Activated CD4-positive, alpha-beta T cell treated with anti-CD3 and anti-CD28 coated beads, Interleukin-2, amount 10 ng/mL, durations not matched to agents 24 days and 14 days (primary cell): ENCODE measurements around the gene FXYD6. TPM values are rescaled to one million over a fixed set of nuclear protein-coding genes. Genes with fewer than 3 reads are reported as not detected.

Experiments used
- DNase-seq: peaks from one replicate; pipeline ENCODE4 v3.0.0; 2022
- H3K27ac Mint-ChIP-seq: one replicate; pipeline ENCODE4 v1.8.0; 2022; ENCODE audit warnings: mild to moderate bottlenecking, mixed read lengths
- H3K27me3 Mint-ChIP-seq: one replicate; pipeline ENCODE4 v1.8.0; 2022; ENCODE audit warnings: mixed read lengths
- H3K36me3 Mint-ChIP-seq: one replicate; pipeline ENCODE4 v1.8.0; 2022; ENCODE audit warnings: low read depth, mild to moderate bottlenecking, mixed read lengths
- H3K4me1 Mint-ChIP-seq: one replicate; pipeline ENCODE4 v1.8.0; 2021; ENCODE audit warnings: mixed read lengths
- H3K4me3 Mint-ChIP-seq: one replicate; pipeline ENCODE4 v1.8.0; 2022; ENCODE audit warnings: mild to moderate bottlenecking, moderate library complexity, mixed read lengths
- H3K9me3 Mint-ChIP-seq: one replicate; pipeline ENCODE4 v1.8.0; 2021; ENCODE audit warnings: mixed read lengths
- intact Hi-C: fragments of 100-400 bp; cut with micrococcal nuclease; formaldehyde crosslinking; loops from one replicate; pipeline ENCODE4 v1.15.1; 2023
- total RNA-seq: library from RNA; stranded (reverse); gene quantifications from 2 replicates; pipeline ENCODE4 v1.2.3, GENCODE V29; 2022

Gene FXYD6
- total RNA-seq, 1 donor from 2014 or later = not detected

DNA sequence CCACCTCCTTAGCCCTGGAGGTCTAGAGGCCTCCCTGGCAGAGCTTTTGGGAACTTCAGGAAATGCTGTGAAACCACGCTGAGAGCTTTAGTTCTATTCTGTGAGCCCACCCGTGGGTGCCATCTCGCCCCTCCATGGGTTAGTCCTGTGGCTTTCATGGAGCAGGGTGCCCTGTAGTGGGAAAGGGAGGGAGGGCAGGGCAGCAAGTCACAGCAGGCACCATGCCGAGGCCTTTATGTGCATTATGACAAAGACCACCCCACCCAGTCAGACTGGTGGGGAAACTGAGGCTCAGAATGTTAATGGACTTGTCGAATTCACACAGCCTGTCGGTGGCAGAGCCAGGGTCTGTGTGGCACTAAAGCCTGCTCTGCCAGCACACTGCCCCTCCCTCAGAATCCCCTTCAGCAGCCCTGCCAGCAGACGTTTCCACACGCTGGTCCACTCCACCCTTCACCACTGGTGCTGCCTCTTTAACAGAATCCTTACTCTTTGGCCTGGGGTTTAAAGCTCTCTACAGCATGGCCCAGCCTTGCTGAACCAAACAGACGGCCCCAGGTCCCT is 39.3 kb upstream of the FXYD6 start:
- no peak for DNase-seq
- Mint-ChIP-seq H3K4me3 (no peak overlapping the region), H3K36me3 (no peaks in the 10 kb centered on the region), H3K27ac (no peak overlapping the region), H3K9me3 (no peaks in the 10 kb centered on the region), H3K4me1 (peaks cover 10% of the 10 kb centered on the region), H3K27me3 (no peaks in the 10 kb centered on the region)
- intact Hi-C loops = loop anchor here (2.0 kb wide), 1 partner anchor 15 kb away; no protein-coding TSS in a partner anchor

DNA sequence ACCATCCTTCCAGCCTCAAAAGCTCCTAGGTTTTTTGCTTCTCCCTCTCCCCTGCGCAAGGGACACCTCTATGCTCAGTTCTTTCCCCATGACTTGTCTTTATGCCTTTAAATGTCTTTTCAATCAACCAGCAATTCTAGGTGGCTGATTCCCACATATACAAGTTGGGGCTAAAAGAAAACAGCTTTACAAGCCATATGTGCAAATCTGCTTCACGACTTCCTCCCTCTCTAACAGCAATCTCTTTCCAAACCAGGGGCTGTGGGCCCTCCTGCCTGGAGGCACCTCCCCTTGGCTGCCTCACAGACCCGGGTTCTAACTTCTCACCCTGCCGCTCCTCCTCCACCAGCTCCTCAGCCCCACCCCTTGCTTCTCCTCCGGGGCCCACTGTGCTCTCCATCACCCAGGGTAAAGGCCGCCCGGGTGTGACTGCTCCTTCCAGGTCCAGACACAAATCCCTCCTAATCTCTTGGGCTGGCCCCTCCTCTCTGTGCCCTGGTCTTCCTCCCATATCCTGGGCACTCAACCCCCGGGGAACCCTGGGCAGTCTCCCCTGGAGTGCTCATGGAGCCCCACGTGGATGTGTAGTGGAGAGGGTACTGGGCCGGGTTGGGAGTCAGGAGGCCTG is 38.6 kb upstream of the FXYD6 start:
- H3K4me3 Mint-ChIP-seq = no peak overlapping the region
- H3K9me3 Mint-ChIP-seq = no peaks in the 10 kb centered on the region
- intact Hi-C loops = loop anchor here (2.0 kb wide), 1 partner anchor 16 kb away; no protein-coding TSS in a partner anchor
- H3K4me1 Mint-ChIP-seq = peaks cover 9% of the 10 kb centered on the region
- no peak for DNase-seq
- no peaks in the 10 kb centered on the region for H3K36me3 Mint-ChIP-seq
- H3K27me3 Mint-ChIP-seq = no peaks in the 10 kb centered on the region
- no peak overlapping the region for H3K27ac Mint-ChIP-seq

DNA sequence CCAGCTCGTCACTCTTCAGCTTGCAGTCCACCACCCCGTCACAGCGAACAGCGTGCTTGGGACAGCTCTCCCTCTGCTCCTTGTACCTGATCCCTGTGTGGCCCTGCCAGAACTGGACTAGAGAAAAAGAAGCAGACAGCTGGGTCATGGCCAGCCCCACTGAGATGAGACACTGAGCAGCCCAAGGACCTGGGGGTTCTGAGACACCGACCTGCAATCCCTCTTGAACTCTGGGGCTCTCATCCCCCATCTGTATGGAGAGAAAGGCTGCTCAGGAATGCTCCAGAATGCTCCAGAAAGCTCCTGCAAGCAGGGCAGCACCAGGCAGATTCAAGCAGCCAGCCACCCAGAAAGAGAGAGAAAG is 37.9 kb upstream of the FXYD6 start:
- Mint-ChIP-seq H3K27me3 (no peaks in the 10 kb centered on the region), H3K36me3 (no peaks in the 10 kb centered on the region), H3K4me3 (no peak overlapping the region), H3K9me3 (no peaks in the 10 kb centered on the region), H3K27ac (no peak overlapping the region), H3K4me1 (peaks cover 4% of the 10 kb centered on the region)
- intact Hi-C loops = loop anchor here (2.0 kb wide), 1 partner anchor 16 kb away; no protein-coding TSS in a partner anchor
- no peak for DNase-seq

DNA sequence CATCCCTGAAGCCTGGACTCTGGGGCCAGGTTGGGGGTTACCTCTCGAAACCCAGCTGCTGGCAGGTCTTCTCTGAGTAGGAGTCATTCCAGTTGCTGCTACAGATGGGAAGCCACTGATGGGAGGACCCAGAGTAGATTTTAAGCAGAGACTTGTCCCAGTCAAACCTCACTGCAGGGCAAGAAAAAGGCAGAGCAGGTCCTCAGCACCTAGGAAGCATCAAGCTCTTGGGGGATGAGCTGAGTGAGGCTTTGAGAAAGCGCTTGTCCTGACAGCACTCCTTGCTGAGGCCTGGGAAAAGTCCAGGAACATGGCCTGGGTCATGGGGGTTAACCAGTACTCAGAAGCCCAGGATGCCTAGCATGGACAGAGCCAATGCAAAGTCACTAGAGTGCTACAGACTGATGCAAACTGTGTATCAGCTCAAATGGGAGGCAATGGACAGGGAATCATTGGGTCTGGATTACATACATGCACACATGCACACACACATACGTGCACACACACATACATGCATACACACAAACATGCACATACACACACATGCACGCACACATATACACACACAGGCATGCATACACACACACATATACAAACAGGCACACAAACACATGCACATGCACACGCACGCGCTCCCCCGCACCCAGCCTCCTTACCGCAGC is 37.4 kb upstream of the FXYD6 start:
- Mint-ChIP-seq H3K36me3 (no peaks in the 10 kb centered on the region), H3K4me1 (peaks cover 4% of the 10 kb centered on the region), H3K9me3 (no peaks in the 10 kb centered on the region), H3K4me3 (no peak overlapping the region), H3K27ac (no peak overlapping the region), H3K27me3 (no peaks in the 10 kb centered on the region)
- intact Hi-C loops = loop anchor here (2.0 kb wide), 1 partner anchor 17 kb away; no protein-coding TSS in a partner anchor
- no peak for DNase-seq

DNA sequence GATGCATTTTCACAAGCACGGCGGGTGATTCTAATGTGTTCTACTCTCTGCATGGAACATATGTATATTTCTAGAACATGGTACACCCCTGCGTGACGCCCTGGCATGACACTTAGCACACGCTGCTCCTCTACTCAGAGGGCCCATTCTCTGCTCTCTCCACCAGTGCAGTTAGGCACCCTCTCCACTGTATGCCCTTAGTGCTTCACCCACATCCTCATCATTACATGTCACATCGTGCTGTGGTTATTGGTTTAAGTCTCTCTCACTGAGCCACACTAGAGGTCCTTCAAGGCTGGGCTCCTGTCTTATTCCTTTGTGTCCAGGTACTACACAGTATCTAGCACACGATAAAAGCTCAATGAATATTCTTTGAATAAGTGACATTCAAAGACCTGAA is 36.0 kb upstream of the FXYD6 start:
- Mint-ChIP-seq H3K4me3 (no peak overlapping the region), H3K27me3 (no peaks in the 10 kb centered on the region), H3K4me1 (peaks cover 11% of the 10 kb centered on the region), H3K9me3 (no peaks in the 10 kb centered on the region), H3K36me3 (no peaks in the 10 kb centered on the region), H3K27ac (no peak overlapping the region)
- no peak for DNase-seq
- intact Hi-C loops = no loop called here

DNA sequence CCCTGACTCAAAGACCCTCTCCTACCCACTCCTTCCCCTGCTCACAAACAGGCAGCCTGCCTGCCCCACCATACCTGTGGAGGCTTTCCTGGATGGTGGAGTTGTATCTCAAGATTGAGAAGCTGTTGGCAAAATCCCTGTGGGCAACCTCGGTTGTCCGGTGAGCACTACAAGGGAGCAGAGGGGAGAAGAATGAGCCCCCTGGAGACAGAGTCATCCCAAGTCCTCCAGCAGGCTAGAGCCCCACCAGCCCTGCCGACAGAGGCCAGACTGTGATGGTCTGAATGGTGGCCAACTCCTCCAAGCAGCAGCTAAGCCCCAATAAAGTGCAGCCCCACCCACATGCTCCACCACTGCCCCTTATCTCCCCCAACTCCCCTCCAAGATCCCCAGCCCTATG is 35.2 kb upstream of the FXYD6 start:
- Mint-ChIP-seq H3K4me3 (no peak overlapping the region), H3K36me3 (no peaks in the 10 kb centered on the region), H3K9me3 (no peaks in the 10 kb centered on the region), H3K4me1 (peaks cover 17% of the 10 kb centered on the region), H3K27me3 (no peaks in the 10 kb centered on the region), H3K27ac (no peak overlapping the region)
- intact Hi-C loops = no loop called here
- no peak for DNase-seq

DNA sequence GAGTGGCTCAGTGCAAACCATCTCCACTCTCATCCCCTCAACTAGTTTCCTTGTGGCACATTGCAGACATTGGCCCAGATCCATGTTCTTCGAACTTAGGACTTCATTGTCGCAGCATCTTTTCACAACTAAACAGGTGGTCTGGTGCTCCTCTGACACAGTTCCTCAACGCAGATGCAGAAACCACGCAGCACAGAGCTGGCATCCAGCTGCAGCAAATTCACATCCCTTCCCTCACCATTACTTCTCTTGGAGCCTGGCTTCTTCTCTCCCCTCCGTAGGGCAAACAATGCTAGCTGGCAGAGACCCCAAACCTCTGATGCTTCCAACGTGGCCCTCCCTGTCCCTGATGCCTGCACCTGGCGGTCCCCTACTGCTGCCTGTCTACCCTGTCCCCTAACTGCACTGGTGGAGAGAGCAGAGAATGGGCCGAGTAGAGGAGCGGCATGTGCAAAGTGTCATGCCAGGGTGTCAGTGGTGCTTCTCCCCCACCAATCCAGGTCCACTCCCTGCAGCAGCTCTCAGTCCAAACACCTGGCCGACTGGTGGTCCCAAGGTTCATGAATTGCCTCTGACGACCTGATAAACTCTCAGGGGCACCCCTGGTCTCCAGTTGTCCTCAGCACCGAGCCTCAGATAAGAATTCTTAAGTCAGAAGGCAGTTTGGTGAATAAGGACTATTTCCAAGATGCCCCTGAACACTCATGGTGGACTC is 34.6 kb upstream of the FXYD6 start:
- H3K27ac Mint-ChIP-seq = no peak overlapping the region
- H3K4me1 Mint-ChIP-seq = peaks cover 18% of the 10 kb centered on the region
- no peak for DNase-seq
- no peaks in the 10 kb centered on the region for H3K36me3 Mint-ChIP-seq
- no peak overlapping the region for H3K4me3 Mint-ChIP-seq
- H3K9me3 Mint-ChIP-seq = no peaks in the 10 kb centered on the region
- H3K27me3 Mint-ChIP-seq = no peaks in the 10 kb centered on the region
- intact Hi-C loops = no loop called here

DNA sequence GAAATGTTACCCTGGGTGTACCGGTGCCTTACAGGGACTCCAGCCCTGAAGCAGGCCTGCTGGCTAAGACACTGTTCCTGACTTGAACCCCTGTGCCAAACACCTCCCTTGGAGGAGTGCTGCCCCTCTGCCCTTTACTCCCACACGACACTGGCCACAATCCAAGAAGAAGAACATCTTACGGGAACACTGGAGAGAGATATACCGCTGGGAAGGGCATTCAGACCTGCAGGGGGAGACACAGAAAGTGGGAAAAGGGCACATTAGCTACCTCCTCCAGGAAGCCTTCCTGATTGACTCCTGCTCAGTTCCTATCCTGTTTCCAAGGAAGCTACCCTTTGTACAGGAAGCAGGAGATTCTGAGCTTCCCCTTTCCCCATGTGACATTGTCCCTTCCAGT is 34.1 kb upstream of the FXYD6 start:
- Mint-ChIP-seq H3K4me3 (no peak overlapping the region), H3K4me1 (peaks cover 18% of the 10 kb centered on the region), H3K27ac (no peak overlapping the region), H3K9me3 (no peaks in the 10 kb centered on the region), H3K27me3 (no peaks in the 10 kb centered on the region), H3K36me3 (no peaks in the 10 kb centered on the region)
- DNase-seq = no peak
- intact Hi-C loops = no loop called here

DNA sequence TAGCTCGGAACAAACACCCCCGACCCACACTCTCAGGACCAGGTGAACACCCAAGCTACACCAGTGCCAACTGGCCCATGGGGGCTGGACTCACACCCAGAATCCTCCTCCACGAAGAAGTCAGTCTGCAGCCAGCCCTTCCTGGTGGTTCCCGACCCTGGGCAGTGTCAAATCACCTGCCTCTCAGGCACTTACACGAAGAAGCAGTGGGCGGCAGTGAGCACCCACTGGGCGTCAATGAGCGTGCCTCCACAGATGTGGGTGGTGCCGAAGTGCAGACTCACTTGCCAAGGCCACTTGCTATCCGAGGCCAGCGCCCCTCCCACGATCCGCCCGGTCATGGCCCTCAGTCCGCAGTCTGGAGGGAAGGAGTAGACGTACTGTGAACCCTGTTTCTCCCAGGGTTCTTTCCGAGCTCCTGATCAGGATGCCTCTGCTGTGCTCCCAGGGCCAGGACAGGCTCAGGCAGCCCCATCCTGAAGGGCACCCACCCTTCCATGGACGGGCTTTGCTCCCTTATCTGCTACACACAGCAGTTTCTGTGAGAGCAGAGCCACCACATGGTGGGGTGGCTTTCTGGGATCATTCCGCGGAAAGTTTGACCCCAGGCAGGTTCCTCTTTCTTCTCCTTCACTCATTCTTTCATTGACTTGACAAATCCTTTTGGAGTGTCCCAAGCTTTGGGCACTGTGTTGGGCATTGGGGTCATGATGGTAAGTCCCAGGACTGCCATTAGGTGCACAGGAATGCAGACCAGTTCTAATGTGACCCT is 33.3 kb upstream of the FXYD6 start:
- H3K9me3 Mint-ChIP-seq = no peaks in the 10 kb centered on the region
- peaks cover 18% of the 10 kb centered on the region for H3K4me1 Mint-ChIP-seq
- H3K4me3 Mint-ChIP-seq = no peak overlapping the region
- DNase-seq = no peak
- intact Hi-C loops = loop anchor here (5.0 kb wide), 1 partner anchor 38 kb away; no protein-coding TSS in a partner anchor
- H3K27ac Mint-ChIP-seq = no peak overlapping the region
- H3K36me3 Mint-ChIP-seq = no peaks in the 10 kb centered on the region
- no peaks in the 10 kb centered on the region for H3K27me3 Mint-ChIP-seq

DNA sequence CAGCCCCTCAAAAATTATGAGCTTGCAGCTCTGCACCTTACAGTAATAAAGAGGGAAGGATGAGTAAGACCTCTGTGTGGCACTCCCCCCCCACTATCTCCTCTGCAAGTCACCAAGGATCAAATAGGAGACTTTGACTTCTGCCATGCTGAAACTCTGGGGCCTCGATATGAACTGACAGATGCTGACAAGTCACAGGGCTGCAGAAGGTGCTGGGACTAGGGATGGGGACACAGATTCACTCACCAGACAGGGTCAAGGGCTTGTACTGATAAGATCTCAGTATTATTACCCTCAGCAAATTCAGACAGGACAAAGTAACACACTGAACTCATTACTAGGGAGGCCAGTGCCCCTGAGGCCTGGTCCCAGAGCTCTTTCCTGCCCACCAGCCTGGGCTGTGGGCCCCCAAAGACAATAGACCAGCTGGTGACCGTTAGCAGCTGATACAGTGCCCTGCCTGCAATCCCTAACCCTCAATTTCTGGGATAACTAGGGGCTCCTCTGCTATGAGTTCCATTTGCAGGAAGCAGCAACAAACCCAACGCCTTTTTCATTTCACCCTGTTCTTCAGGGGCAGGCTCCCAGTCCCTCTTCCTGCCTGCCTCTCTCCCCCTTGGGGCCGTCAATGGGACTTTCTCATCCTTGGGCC is 32.6 kb upstream of the FXYD6 start:
- Mint-ChIP-seq H3K4me3 (no peak overlapping the region), H3K27me3 (no peaks in the 10 kb centered on the region), H3K27ac (no peak overlapping the region), H3K36me3 (no peaks in the 10 kb centered on the region), H3K4me1 (peaks cover 18% of the 10 kb centered on the region), H3K9me3 (no peaks in the 10 kb centered on the region)
- DNase-seq = no peak
- intact Hi-C loops = loop anchor here (5.0 kb wide), 1 partner anchor 38 kb away; no protein-coding TSS in a partner anchor

DNA sequence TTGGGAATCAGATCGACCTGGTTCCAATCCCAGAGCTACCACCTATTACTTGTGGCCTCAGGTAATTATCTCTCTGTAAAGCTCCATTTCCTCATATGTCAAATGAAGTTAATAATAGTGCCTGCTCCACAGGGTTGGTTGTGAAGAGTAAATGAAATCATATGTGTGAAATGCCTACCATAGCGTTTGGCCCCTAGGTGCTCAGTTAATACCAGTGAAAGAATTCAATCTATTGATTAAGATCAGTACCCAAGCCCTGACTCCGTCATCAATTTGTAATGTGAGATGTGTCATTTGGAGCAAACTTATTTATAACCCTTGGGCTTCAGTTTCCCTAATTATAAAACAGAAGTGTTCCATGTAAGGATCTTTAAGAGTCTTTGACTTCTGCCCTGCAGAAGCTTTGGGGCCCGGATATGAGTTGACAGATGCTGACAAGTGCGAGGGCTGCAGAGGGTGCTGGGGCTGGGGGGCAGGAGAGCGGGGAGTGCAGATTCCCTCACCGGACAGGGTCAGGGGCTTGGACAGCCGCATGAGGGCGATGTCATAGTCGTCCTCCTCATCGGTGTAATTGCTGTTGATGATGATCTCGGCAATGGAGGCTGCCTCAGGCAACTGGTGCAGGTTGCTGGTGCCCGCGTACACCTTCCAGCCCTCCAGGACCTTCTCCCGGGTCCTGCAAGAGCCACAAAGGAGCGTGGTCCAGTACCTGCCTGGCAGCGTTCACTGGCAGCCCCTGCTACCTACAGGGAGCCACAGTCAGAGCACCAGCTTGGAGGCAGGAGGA is 31.8 kb upstream of the FXYD6 start:
- peaks cover 18% of the 10 kb centered on the region for H3K4me1 Mint-ChIP-seq
- H3K4me3 Mint-ChIP-seq = peak overlapping the region; percentile 72
- DNase-seq = no peak
- no peaks in the 10 kb centered on the region for H3K27me3 Mint-ChIP-seq
- H3K36me3 Mint-ChIP-seq = no peaks in the 10 kb centered on the region
- peak overlapping the region; percentile 90 for H3K27ac Mint-ChIP-seq
- intact Hi-C loops = loop anchor here (5.0 kb wide), 1 partner anchor 39 kb away; no protein-coding TSS in a partner anchor
- H3K9me3 Mint-ChIP-seq = no peaks in the 10 kb centered on the region

DNA sequence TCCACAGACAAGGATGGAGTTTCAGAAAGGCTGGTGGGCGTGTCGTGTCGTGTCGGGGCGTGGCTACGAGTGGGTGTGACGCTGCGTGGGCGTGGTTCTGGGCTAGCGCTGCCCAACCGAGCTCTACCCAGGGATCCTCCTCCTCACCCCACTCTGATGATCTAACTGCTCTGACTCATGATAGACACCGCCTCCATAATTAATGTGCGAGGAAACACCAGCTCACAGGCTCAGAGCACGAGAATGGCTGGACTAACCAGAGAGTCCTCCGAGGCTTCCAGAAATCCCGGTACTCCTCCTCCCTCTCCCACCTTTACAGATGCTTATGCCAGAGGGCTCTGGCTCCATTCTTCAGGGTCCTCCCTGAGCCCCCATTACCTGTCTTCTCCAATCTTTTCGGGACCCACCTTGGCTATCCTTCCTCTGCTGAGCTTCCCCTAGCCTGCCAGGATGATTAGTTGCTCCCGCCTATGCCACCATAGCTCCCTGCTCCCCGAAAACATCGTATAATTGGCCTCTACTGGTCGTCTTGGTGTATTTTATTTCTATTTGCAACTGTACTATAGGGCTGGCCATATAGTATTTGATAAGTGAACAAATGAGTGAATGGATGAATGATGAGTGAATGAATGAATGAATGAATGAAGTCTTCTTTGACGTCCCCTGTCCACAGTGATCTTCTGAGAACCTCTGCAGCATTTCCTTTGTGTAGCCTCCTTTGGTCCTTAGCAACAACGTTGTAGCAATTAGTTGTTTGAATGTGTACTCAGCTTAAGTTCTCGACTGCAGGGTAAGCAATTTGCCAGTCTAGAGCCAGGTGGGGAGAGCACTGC is 31.0 kb upstream of the FXYD6 start:
- intact Hi-C loops = loop anchor here (1.0 to 5.0 kb wide), 2 partner anchors 40 to 95 kb away; no protein-coding TSS in a partner anchor
- Mint-ChIP-seq H3K4me1 (peaks cover 18% of the 10 kb centered on the region), H3K27ac (peak overlapping the region; percentile 90), H3K4me3 (peak overlapping the region; percentile 72), H3K9me3 (no peaks in the 10 kb centered on the region), H3K36me3 (no peaks in the 10 kb centered on the region), H3K27me3 (no peaks in the 10 kb centered on the region)
- DNase-seq = peak; percentile 92
